CD4-positive, alpha-beta memory T cell (primary cell): ENCODE results near the gene SHQ1. TPM values are rescaled to one million over a fixed set of nuclear protein-coding genes. Genes with fewer than 3 reads are reported as not detected.
A peak's percentile ranks its signal among the peaks of the same experiment; 100 is the strongest.

Experiments used
- CTCF ChIA-PET: fragments of 350-600 bp; sonication (Branson Sonifier 250); formaldehyde crosslinking; loops from one replicate; lab custom pipeline; 2021; ENCODE audit warnings: inconsistent platforms; ENCODE audit not compliant: partially characterized antibody; lab: Charles Lee
- POLR2A ChIA-PET: fragments of 350-600 bp; sonication (Branson Sonifier 250); formaldehyde crosslinking; loops from one replicate; lab custom pipeline; 2021; ENCODE audit not compliant: partially characterized antibody; lab: Charles Lee
- DNase-seq, 5 donors: peaks; one replicate each; pipeline versions ENCODE4 v3.0.0 to v3.0.0-alpha.2; 2020 to 2022; ENCODE audit warnings: mixed read lengths in 1 of 5
- H3K27ac ChIP-seq: one replicate; pipeline ENCODE4 v1.7.0; 2013; ENCODE audit warnings: low read depth, low read length
- H3K27me3 ChIP-seq: 2 replicates; pipeline ENCODE4 v1.7.0; 2013; ENCODE audit warnings: mild to moderate bottlenecking, low read length, moderate library complexity; ENCODE audit not compliant: insufficient read depth
- H3K36me3 ChIP-seq: 2 replicates; pipeline ENCODE4 v1.7.0; 2013; ENCODE audit warnings: mild to moderate bottlenecking, low read length, moderate library complexity; ENCODE audit not compliant: insufficient read depth
- H3K4me1 ChIP-seq: 2 replicates; pipeline ENCODE4 v1.7.0; 2013; ENCODE audit warnings: mild to moderate bottlenecking, low read length, moderate library complexity; ENCODE audit not compliant: insufficient read depth
- H3K4me3 ChIP-seq, 2 donors: one replicate each; pipeline ENCODE4 v1.7.0; 2013; ENCODE audit warnings: low read length in 2 of 2, mild to moderate bottlenecking in 1 of 2
- H3K9me3 ChIP-seq, 2 donors: one replicate each; pipeline ENCODE4 v1.7.0; 2013; ENCODE audit warnings: low read length in 2 of 2, control low read depth in 1 of 2; ENCODE audit not compliant: control insufficient read depth in 1 of 2
- H3K27ac Mint-ChIP-seq, 7 donors: one replicate each; pipeline ENCODE4 v1.8.0; 2020 to 2021; ENCODE audit warnings: mixed read lengths in 7 of 7, mild to moderate bottlenecking in 6 of 7, inconsistent platforms in 3 of 7, moderate library complexity in 3 of 7
- H3K27me3 Mint-ChIP-seq, 2 donors: one replicate each; pipeline ENCODE4 v1.8.0; 2020 to 2021; ENCODE audit warnings: mixed read lengths in 2 of 2
- H3K36me3 Mint-ChIP-seq, 2 donors: one replicate each; pipeline ENCODE4 v1.8.0; 2020 to 2021; ENCODE audit warnings: mixed read lengths in 2 of 2, inconsistent platforms in 1 of 2, mild to moderate bottlenecking in 1 of 2
- H3K4me1 Mint-ChIP-seq, 4 donors: one replicate each; pipeline ENCODE4 v1.8.0; 2020 to 2021; ENCODE audit warnings: mixed read lengths in 4 of 4, mild to moderate bottlenecking in 1 of 4
- H3K4me3 Mint-ChIP-seq, 8 donors: one replicate each; pipeline ENCODE4 v1.8.0; 2020 to 2021; ENCODE audit warnings: mixed read lengths in 8 of 8, mild to moderate bottlenecking in 7 of 8, moderate library complexity in 6 of 8, inconsistent platforms in 3 of 8
- H3K9me3 Mint-ChIP-seq, 8 donors: one replicate each; pipeline ENCODE4 v1.8.0; 2020 to 2021; ENCODE audit warnings: mixed read lengths in 8 of 8, mild to moderate bottlenecking in 5 of 8, inconsistent platforms in 3 of 8, moderate library complexity in 1 of 8
- intact Hi-C: fragments of 100-400 bp; cut with micrococcal nuclease; formaldehyde crosslinking; loops from one replicate; pipeline ENCODE4 v1.15.1; 2023
- polyA plus RNA-seq, 2 donors: library from polyadenylated mRNA; unstranded; fragments of 300-500 nt; fragmentation: Illumina TruSeq; gene quantifications; one replicate each; pipeline ENCODE4 v1.2.3, GENCODE V29; 2021
- total RNA-seq, 2 experiments: library from RNA; stranded (reverse); gene quantifications; one replicate each; pipeline ENCODE4 v1.2.3, GENCODE V29; 2021

The SHQ1 gene
- total and polyA plus RNA-seq, 4 experiments from 2014 or later: 6.6 to 31.2 (median 26.1) TPM

DNA sequence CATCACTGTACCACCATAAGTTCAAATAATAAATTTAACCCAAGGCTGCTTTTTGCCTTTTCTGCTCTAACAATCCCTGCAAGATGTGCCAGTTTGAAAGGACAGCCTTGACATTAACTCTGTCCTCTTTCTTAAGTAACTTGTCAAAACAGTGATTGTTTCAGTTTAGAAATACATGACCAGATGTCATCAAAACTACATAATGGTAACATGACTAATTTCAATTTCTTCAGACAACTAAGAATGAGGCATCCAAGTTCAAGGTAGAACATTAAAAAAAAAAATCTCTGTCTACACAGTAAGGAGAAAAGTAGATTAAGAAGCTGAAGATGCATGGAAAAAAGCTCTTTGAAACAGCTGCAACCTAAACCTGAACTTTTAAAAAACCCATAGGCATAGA lies 47.4 kb downstream of the SHQ1 start:
- Histone ChIP-seq H3K27me3 (no peaks in the 10 kb centered on the region), H3K36me3 (no peaks in the 10 kb centered on the region), H3K4me1 (no peaks in the 10 kb centered on the region), H3K27ac (no peak overlapping the region), H3K4me3 (no peak overlapping the region), H3K9me3 (no peaks in the 10 kb centered on the region)
- H3K36me3 Mint-ChIP-seq: peaks cover 10 to 29% of the 10 kb centered on the region in 2 donors
- H3K27ac Mint-ChIP-seq: no peak overlapping the region
- DNase-seq: no peak
- H3K27me3 Mint-ChIP-seq: no peaks in the 10 kb centered on the region
- no peaks in the 10 kb centered on the region for H3K9me3 Mint-ChIP-seq
- intact Hi-C loops: no loop called here
- POLR2A ChIA-PET: interaction anchor here (0.6 kb wide), 1 partner anchor 8 kb away, joined by 3 read pairs; no protein-coding TSS in a partner anchor
- H3K4me1 Mint-ChIP-seq: peaks cover 2 to 8% (median 4%) of the 10 kb centered on the region in 4 donors
- CTCF ChIA-PET: interaction anchor here (0.7 kb wide), 1 partner anchor 22 kb away, joined by 3 read pairs; no protein-coding TSS in a partner anchor
- H3K4me3 Mint-ChIP-seq: no peak overlapping the region

- no peak overlapping the region for H3K4me3 ChIP-seq
- Mint-ChIP-seq H3K27ac (no peak overlapping the region), H3K4me1 (peaks cover 4 to 12% (median 6%) of the 10 kb centered on the region in 4 donors), H3K4me3 (no peak overlapping the region), H3K27me3 (no peaks in the 10 kb centered on the region), H3K9me3 (no peaks in the 10 kb centered on the region), H3K36me3 (peaks cover 10 to 24% of the 10 kb centered on the region in 2 donors)
- intact Hi-C loops: no loop called here
- CTCF ChIA-PET: interaction anchor here (1.4 kb wide), 1 partner anchor 133 kb away, joined by 4 read pairs; no protein-coding TSS in a partner anchor
- no peaks in the 10 kb centered on the region for H3K4me1 ChIP-seq
- no peaks in the 10 kb centered on the region for H3K27me3 ChIP-seq
- no peaks in the 10 kb centered on the region for H3K36me3 ChIP-seq
- H3K27ac ChIP-seq: no peak overlapping the region
- H3K9me3 ChIP-seq: no peaks in the 10 kb centered on the region
- POLR2A ChIA-PET: no interaction called here
- no peak for DNase-seq
These were observed 49.6 kb downstream of the SHQ1 start for GRCh38 chr3:72798552-72799195.

DNA sequence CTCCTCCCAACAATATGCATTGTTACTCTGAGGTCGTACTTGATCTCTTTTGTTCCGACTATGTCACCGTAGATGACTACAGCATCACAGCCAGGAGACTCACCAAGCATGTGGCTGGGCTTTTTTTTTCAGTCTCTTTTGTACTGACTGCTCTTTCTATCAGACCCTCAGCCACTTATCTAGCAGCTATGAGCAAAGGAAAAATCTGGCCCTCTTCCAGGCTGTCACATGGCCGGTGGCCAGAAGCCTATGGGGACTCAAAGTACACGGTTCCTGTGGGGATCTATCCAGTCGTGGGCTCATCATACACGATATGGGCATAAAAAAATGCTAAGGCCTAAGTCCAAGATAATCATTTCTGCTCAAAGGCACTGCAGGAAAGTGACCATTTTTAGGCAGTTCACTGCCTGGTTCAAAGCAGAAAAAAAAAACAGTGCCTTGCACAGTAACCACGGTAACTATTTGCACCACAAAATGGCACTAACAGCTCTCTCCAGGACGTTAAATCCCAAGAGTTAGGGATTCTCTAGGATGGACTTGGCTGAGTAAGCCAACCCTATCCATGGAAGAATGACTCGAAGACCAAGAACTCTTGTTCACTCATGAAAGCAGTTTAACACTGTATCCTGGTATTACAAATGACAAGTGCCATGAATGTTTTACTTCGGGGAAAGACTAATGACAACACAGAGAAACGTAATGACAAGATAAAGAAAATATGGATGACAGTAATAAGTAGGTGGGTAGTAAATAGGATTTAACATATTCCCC lies 50.3 kb downstream of the SHQ1 start:
- intact Hi-C loops: no loop called here
- POLR2A ChIA-PET: no interaction called here
- H3K4me3 Mint-ChIP-seq: no peak overlapping the region
- no peak overlapping the region for H3K27ac Mint-ChIP-seq
- no peaks in the 10 kb centered on the region for H3K27me3 Mint-ChIP-seq
- peaks cover 4 to 12% (median 6%) of the 10 kb centered on the region in 4 donors for H3K4me1 Mint-ChIP-seq
- H3K9me3 Mint-ChIP-seq: no peaks in the 10 kb centered on the region
- peaks cover 10 to 25% of the 10 kb centered on the region in 2 donors for H3K36me3 Mint-ChIP-seq
- no peaks in the 10 kb centered on the region for H3K4me1 ChIP-seq
- H3K27me3 ChIP-seq: no peaks in the 10 kb centered on the region
- H3K9me3 ChIP-seq: no peaks in the 10 kb centered on the region
- no peak overlapping the region for H3K27ac ChIP-seq
- no peak for DNase-seq
- CTCF ChIA-PET: interaction anchor here (1.4 kb wide), 1 partner anchor 132 kb away, joined by 4 read pairs; no protein-coding TSS in a partner anchor
- H3K4me3 ChIP-seq: no peak overlapping the region
- no peaks in the 10 kb centered on the region for H3K36me3 ChIP-seq

GRCh38 chr3:72794079-72794478 lies 54.2 kb downstream of the SHQ1 start:
- CTCF ChIA-PET: interaction anchor here (0.8 to 1.9 kb wide), 2 partner anchors 13 to 128 kb away, joined by 4 read pairs; no protein-coding TSS in a partner anchor
- Mint-ChIP-seq H3K27me3 (no peaks in the 10 kb centered on the region), H3K4me1 (peaks cover 12 to 17% (median 14%) of the 10 kb centered on the region in 4 donors), H3K27ac (peak overlapping the region in 1 of 7 donors; percentile 65), H3K9me3 (no peaks in the 10 kb centered on the region), H3K36me3 (peaks cover 18 to 37% of the 10 kb centered on the region in 2 donors), H3K4me3 (no peak overlapping the region)
- H3K27me3 ChIP-seq: no peaks in the 10 kb centered on the region
- intact Hi-C loops: loop anchor here (5.0 kb wide), 1 partner anchor 37 kb away; no protein-coding TSS in a partner anchor
- POLR2A ChIA-PET: interaction anchor here (1.9 kb wide), 1 partner anchor 55 kb away, joined by 5 read pairs; no protein-coding TSS in a partner anchor
- H3K36me3 ChIP-seq: no peaks in the 10 kb centered on the region
- H3K4me3 ChIP-seq: no peak overlapping the region
- no peak for DNase-seq
- H3K4me1 ChIP-seq: peaks cover 10% of the 10 kb centered on the region
- H3K27ac ChIP-seq: no peak overlapping the region
- H3K9me3 ChIP-seq: no peaks in the 10 kb centered on the region

DNA sequence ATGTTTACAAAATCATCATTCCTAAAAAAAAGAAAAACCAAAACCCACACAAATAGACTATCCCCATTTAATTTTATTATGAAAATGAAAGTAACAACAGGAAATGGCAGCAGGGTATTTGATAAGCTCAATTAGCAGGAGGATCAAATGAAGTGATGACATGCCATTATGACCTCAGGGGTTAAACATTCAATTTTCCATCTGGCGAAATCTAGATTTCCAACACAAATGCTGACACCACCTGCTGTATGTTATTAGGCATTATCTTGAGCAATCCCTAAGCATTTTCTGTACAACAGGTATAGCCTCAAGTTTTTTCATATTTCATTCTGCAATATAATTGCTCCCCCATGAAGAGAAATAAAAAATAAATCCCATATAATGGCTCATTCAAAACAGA lies 57.1 kb downstream of the SHQ1 start:
- CTCF ChIA-PET: interaction anchor here (0.8 to 2.4 kb wide), 4 partner anchors 31 to 125 kb away, joined by 3 to 13 read pairs (median 5); partner anchors contain the start of gene SHQ1
- POLR2A ChIA-PET: interaction anchor here (1.0 to 1.1 kb wide), 2 partner anchors 9 to 52 kb away, joined by 3 read pairs; no protein-coding TSS in a partner anchor

GRCh38 chr3:72789786-72790185 lies 58.5 kb downstream of the SHQ1 start:
- Histone ChIP-seq H3K36me3 (no peaks in the 10 kb centered on the region), H3K4me1 (peaks cover 10% of the 10 kb centered on the region), H3K9me3 (no peaks in the 10 kb centered on the region), H3K27me3 (no peaks in the 10 kb centered on the region), H3K4me3 (no peak overlapping the region), H3K27ac (no peak overlapping the region)
- no peak for DNase-seq
- H3K4me3 Mint-ChIP-seq: no peak overlapping the region
- intact Hi-C loops: loop anchor here (5.0 kb wide), 1 partner anchor 32 kb away; no protein-coding TSS in a partner anchor
- H3K9me3 Mint-ChIP-seq: no peaks in the 10 kb centered on the region
- ChIA-PET CTCF (interaction anchor here (1.6 to 2.4 kb wide), 2 partner anchors 32 to 123 kb away, joined by 6 to 13 read pairs; no protein-coding TSS in a partner anchor), POLR2A (no interaction called here)
- no peaks in the 10 kb centered on the region for H3K27me3 Mint-ChIP-seq
- H3K4me1 Mint-ChIP-seq: peaks cover 12 to 17% (median 12%) of the 10 kb centered on the region in 4 donors
- H3K36me3 Mint-ChIP-seq: peaks cover 11 to 25% of the 10 kb centered on the region in 2 donors
- H3K27ac Mint-ChIP-seq: peak overlapping the region in 1 of 7 donors; percentile 39

More for the DNA sequence above, 57.1 kb downstream of the SHQ1 start:
- Histone ChIP-seq H3K27me3 (no peaks in the 10 kb centered on the region), H3K4me3 (no peak overlapping the region), H3K36me3 (no peaks in the 10 kb centered on the region), H3K4me1 (peaks cover 10% of the 10 kb centered on the region), H3K9me3 (no peaks in the 10 kb centered on the region), H3K27ac (no peak overlapping the region)
- Mint-ChIP-seq H3K36me3 (peaks cover 13 to 28% of the 10 kb centered on the region in 2 donors), H3K4me3 (peak overlapping the region; percentile 45 to 79 (median 66)), H3K9me3 (no peaks in the 10 kb centered on the region), H3K27ac (peak overlapping the region in 3 of 7 donors; percentile 54 to 89 (median 85)), H3K27me3 (no peaks in the 10 kb centered on the region), H3K4me1 (peaks cover 12 to 17% (median 12%) of the 10 kb centered on the region in 4 donors)
- intact Hi-C loops: loop anchor here (5.0 kb wide), 1 partner anchor 34 kb away; no protein-coding TSS in a partner anchor
- peak in 2 of 5 donors; percentile 0 to 4 for DNase-seq
